GM12865 (cell line): ENCODE measurements around the gene RTN4R.

Experiments
- DNase-seq: peaks from one replicate; pipeline ENCODE4 v3.0.0; 2010; ENCODE audit warnings: low read depth
- H3K4me3 ChIP-seq: 2 replicates; pipeline ENCODE4 v1.5.1; 2011; ENCODE audit warnings: mild to moderate bottlenecking, low read depth, low read length, control low read depth
- TF ChIP-seq, protein P1 (sequence below): IDR thresholded peaks from 2 replicates; pipeline ENCODE4 v1.5.1; 2011; ENCODE audit warnings: low read length, control low read depth, low read depth, inconsistent platforms; ENCODE audit not compliant: insufficient read depth; ENCODE audit errors: missing control alignments

RTN4R gene

DNA sequence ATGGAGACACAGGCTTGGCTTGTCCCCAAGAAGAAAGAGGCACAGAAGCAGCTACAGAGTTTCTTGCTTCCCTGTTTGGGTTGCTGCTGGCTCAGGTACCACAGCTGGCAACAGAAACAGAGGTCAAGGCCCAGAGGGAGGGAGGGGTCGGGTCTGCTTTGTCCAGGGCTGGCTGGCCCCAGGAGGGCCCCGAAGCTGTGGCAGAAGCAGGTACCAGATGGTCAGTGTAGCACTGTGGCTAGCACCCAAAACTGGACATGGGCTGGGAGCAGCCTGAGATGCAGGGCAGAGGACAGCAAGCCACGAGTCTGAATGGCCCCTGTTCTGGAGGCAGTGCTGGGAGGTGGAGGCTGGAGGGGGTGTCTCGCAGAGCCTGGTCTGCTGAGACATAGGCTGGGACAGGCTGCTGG is 65.0 kb downstream of the RTN4R start:
- TF ChIP-seq, protein P1, sequence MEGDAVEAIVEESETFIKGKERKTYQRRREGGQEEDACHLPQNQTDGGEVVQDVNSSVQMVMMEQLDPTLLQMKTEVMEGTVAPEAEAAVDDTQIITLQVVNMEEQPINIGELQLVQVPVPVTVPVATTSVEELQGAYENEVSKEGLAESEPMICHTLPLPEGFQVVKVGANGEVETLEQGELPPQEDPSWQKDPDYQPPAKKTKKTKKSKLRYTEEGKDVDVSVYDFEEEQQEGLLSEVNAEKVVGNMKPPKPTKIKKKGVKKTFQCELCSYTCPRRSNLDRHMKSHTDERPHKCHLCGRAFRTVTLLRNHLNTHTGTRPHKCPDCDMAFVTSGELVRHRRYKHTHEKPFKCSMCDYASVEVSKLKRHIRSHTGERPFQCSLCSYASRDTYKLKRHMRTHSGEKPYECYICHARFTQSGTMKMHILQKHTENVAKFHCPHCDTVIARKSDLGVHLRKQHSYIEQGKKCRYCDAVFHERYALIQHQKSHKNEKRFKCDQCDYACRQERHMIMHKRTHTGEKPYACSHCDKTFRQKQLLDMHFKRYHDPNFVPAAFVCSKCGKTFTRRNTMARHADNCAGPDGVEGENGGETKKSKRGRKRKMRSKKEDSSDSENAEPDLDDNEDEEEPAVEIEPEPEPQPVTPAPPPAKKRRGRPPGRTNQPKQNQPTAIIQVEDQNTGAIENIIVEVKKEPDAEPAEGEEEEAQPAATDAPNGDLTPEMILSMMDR: no peak
- DNase-seq: no peak
- no peak overlapping the region for H3K4me3 ChIP-seq

DNA sequence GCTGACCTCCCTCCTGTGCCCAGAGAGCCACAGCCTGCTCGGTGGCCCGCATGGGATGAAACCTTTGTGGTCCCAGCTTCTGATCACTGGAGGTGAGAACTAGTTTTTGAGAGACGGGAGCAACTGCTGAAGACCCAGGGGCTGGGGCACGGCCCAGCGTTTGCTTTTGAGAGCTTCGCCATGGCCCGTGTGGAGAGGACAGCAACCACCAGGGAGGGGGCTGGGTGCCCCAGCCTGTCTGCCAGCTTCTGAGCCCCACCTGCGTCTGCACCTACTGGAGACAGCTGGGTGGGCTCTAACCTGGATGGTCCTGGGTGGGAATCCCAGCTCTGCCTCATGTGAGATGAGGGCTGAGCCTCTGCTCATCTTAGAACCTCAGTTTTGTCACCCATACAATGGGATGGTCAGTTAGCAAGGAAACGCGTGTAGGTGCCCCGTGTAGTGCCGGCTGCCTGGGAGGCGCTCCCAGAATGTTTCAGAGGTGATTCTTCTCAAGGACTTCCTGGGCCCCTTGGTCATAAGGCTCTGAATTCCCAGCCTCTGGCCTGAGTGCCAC is 66.2 kb downstream of the RTN4R start:
- TF ChIP-seq, protein P1: no peak
- H3K4me3 ChIP-seq: no peak overlapping the region
- no peak for DNase-seq

DNA sequence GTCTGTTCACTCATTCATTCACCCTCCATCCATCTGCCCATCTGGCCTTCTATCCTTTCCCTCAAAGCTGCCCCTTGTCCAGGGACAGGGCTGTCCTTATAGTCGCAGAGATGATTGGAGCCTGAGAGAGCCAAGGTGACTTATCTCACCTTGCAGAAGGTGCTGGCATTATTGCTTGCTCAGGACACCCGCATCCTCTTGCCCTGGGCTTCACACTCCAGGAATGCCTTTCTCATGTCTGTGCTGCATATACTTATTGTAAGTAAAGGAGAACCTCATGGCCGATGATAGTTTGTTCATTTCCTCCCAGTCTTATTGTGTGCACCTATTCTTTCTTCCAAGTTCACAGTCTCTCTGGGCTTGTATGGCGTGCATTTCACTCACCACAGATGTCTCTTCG is 68.2 kb downstream of the RTN4R start:
- TF ChIP-seq, protein P1: no peak
- H3K4me3 ChIP-seq: no peak overlapping the region
- no peak for DNase-seq

DNA sequence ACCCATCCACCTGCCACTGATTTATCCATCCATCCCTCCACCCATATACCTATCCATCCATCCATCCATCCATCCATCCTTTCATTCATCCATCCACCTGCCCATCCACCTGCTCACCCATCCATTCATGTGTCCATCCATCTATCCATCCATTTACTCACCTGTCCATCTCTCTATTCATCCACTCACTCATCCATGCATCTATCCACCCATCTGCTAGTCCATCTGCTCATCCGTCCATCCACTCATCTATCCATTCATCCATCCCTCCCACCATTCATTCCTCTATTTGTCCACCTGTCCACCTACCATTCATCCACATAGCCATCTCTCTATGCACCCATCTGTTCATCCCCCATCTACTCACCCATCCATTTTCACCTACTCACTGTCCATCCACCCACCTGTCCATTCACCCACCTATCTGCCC is 68.7 kb downstream of the RTN4R start:
- TF ChIP-seq, protein P1: no peak
- DNase-seq: no peak
- no peak overlapping the region for H3K4me3 ChIP-seq

DNA sequence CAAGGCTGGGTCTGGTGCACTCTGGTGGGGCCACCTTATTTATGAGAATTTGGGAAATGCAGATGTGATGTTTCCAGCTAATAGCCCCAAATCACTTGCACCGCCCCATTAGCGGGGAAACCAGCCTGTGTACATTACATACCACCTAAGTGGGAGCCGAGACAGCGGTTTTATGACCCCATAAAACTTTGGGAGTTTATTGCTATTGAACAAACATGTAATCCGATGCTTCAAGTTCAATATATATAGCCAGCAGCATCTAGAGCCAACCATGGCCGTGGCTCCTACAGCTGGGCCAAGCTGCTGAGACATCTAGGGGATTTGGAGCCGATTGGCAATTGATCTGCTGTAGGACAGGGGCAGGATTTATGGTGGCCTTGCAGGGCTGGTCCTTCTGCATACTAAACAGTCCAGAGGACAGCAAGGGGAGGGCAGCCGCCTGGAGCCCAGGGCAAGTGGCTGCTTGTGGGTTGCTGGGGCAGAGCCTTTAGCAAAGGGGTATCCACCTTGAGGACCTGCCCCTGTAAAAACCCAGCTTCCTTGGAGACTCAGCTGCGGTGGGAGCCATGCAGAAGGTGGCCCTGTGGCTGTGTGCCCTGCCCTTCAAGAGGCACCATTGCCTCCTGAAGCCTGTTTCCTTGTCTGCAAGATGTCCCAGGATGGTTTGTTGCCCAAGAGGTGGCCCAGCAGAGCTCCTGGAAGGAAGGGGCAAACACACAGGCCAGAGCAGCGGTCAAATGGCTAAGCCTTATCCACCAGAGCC is 69.4 kb downstream of the RTN4R start:
- DNase-seq: no peak
- TF ChIP-seq, protein P1: no peak
- H3K4me3 ChIP-seq: no peak overlapping the region

DNA sequence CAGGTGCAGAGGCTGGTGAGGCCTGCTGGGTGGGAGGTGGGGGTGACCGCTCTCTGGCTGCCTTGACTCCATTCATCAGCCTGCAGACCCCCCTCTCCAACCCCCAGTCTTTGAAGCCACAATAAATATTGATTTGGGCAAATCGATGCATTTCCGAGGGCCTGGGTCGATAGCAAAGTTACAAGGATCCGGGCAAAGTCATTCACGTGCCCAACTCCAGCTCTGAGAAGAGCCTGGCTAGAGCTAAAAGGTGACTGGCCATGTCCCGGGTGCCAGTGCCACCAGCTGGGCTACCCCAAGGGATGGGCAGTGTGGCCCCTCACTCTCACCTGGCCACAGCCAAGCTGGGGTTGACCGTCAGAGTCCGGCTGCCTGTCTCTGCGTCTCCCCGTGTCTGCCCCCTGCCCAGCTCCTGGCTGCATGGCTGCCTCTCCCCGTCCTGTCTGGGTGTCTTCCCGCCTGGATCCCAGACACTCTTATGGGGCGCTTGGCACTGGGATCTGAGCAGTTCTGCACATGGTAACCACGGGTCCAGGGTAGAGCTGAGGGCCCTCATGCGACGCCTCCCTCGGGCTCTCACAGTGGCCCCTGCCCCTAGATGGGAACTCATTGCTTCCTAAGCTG is 70.6 kb downstream of the RTN4R start:
- TF ChIP-seq, protein P1: no peak
- no peak overlapping the region for H3K4me3 ChIP-seq
- DNase-seq: no peak
